ENCODE measurements around the gene PRR12.
"Not testable (repeated sequence)": the region's sequence is repeated elsewhere in the genome, so short reads cannot be mapped to it uniquely, and the experiment has no call there.

The PRR12 gene

GRCh38 chr19:49593233-49594113 is 2.5 kb downstream of the PRR12 start:
- DNase-seq: peak; percentile 87 to 94

- DNase-seq: no peak
These were observed 3.4 kb downstream of the PRR12 start for GRCh38 chr19:49594157-49594992.

DNA sequence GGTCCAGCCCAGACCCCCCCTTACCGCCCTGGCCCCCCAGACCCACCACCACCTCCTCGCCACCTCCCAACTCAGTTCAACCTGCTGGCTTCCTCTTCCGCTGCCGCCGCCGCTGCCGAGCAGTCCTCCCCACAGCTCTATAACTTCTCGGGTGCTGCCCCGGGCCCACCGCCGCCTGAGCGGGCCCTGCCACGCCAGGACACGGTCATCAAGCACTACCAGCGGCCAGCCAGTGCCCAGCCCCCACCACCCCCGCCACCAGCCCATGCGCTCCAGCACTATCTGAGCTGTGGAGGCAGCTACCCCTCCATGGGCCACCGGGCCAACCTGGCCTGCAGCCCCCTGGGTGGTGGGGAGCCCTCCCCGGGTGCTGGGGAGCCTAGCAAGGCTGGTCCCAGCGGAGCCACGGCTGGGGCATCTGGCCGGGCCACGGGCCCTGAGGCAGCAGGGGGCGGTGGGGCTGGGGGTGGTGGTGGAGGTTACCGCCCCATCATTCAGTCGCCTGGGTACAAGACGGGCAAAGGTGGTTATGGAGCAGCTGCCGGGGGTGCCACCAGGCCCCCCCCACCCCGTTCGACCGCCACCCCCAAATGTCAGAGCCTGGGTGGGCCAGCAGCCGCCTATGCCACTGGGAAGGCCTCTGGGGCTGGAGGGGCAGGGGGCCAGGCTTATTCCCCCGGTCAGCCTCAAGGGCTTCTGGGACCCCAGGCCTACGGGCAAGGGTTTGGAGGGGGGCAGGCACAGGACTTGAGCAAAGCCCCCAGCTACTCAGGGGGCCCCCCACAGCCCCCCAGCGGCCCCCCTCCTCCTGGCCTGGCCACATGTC is 4.2 kb downstream of the PRR12 start:
- DNase-seq: no peak

DNA sequence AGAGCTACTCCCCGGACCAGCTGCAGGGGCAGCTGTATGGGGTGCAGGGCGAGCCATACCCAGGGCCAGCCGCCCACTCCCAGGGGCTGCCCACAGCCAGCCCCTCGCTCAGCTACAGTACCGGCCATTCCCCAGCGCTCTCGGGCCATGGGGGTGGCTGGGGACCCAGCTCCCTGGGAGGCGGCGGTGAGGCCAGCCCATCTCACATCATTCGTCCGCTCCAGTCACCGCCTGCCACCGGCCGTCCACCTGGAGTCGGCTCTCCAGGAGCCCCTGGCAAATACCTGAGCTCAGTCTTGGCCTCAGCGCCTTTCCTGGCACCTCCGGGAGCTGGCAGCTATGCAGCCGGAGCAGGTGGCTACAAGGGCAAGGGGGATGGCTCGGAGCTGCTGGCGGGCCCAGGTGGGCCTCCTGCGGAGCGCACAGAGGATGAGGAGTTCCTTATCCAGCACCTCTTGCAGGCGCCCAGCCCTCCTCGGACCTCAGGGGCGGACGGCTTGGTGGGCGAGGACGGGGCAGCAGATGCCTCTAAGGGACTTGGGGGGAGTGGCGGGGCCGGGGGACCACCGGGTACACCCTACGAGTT is 4.9 kb downstream of the PRR12 start:
- no peak for DNase-seq

GRCh38 chr19:49596407-49596806 is 5.4 kb downstream of the PRR12 start:
- no peak for DNase-seq

DNA sequence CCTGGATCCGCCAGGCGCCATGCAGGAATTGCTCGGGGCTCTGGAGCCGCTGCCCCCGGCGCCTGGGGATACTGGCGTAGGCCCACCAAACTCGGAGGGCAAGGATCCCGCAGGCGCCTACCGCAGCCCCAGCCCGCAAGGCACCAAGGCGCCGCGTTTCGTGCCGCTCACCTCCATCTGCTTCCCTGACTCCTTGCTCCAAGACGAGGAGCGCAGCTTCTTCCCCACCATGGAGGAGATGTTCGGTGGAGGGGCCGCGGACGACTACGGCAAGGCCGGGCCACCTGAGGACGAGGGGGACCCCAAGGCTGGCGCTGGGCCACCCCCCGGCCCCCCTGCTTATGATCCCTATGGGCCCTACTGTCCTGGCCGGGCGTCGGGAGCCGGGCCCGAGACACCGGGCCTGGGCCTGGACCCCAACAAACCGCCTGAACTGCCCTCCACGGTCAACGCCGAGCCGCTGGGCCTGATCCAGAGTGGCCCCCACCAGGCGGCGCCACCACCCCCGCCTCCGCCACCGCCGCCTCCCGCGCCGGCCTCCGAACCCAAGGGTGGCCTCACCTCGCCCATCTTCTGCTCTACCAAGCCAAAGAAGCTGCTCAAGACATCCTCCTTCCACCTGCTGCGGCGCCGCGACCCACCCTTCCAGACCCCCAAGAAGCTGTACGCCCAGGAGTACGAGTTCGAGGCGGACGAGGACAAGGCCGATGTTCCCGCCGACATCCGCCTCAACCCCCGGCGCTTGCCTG is 6.1 kb downstream of the PRR12 start:
- DNase-seq: no peak

DNA sequence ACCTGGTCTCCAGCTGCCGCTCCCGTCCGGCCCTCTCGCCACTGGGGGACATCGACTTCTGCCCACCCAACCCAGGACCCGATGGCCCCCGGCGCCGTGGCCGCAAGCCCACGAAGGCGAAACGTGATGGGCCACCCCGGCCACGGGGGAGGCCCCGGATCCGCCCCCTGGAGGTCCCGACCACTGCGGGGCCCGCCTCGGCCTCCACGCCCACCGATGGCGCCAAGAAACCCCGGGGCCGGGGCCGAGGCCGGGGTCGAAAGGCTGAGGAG is 6.7 kb downstream of the PRR12 start:
- DNase-seq: no peak

DNA sequence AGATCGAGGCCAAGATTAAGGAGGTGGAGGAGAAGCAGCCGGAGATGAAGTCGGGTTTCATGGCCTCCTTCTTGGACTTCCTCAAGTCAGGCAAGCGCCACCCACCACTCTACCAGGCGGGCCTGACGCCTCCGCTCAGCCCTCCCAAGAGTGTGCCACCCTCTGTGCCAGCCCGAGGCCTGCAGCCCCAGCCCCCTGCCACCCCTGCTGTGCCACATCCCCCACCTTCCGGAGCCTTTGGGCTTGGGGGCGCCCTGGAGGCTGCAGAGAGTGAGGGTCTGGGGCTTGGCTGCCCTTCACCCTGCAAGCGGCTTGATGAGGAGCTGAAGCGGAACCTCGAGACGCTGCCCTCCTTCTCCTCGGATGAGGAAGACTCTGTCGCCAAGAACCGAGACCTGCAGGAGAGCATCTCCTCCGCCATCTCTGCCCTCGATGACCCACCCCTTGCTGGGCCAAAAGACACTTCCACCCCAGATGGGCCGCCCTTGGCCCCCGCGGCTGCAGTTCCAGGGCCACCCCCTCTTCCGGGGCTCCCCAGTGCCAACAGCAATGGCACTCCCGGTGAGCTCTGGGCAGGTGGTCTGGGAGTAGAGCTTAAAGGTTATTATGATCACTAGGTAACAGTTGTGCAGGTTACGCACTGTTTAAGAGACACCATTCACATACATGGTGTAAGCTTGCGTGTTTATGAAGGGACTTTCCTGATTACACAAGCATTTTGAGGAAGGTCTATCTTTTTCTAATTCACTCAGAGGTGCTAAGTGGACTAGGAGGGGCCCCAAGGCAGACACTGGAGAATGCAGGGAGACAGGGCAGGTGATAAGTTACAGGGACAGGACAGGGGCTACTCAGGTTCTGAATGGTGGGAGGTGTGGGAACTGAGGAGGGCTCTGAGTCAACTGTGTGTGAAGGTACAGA is 8.7 kb downstream of the PRR12 start:
- no peak for DNase-seq

GRCh38 chr19:49601482-49602038 is 10.6 kb downstream of the PRR12 start:
- DNase-seq: no peak

DNA sequence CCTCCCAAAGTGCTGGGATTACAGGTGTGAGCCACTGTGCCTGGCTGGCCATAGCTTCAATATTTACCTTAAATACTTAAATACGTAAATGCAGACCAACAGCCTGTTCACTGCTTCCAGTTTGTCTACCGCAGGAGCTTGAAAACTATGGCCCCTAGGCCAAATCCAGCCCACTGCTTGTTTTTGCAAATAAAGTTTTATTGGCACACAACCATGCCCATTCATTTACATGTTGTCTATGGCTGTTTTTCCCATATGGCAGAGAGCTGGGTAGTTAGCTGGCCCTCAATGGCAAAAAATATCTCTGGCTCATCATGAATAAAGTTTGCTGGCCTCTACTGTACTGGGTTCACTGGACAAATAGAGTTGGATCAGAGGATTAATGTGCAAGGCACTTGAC is 11.8 kb downstream of the PRR12 start:
- DNase-seq: no peak

DNA sequence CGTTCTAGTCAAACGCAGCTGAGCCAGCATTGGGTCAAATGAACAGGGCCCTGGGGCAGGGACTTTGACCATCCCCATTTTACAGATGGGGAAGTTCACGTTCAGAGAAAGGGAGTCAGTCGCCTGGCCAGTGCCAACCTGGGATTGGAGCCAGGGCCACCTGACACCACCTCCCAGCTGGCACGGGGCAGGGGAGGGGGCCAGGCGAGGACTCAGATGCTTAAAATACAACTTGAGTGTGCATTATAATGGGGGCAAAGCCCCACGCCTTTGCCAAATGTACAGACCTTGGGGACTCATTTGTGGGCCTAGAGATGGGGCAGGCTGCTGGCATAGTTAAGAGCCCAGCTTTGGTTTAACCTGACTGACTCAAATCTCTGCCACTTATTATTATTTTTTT is 14.6 kb downstream of the PRR12 start:
- DNase-seq: no peak

DNA sequence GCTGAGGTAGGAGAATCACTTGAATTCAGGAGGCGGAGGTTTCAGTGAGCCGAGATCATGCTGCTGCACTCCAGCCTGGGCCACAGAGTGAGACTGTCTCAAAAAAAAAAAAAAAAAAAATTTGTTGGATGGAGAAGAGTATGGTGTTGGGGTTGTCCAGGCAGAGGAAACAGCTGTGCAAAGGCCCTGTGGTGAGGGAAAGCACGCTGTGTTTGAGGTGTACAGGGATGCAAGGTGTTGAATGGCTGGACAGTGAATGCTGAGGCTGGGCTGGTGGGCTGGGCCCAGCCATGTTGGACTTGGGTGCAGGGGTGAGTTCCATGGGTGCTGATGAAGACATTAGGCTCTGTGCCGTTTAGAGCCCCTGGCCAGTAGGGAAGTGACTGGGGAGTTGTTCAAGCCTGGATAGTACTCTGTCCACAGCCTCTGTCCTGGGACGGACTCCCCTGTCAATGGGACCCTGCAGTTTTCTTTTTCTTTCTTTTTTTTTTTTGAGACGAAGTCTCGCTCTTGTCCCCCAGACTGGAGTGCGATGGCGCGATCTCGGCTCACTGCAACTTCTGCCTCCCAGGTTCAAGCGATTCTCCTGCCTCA is 18.6 kb downstream of the PRR12 start:
- DNase-seq: no peak

GRCh38 chr19:49613374-49613773 is 22.4 kb downstream of the PRR12 start:
- peak; percentile 34 to 75 for DNase-seq

- no peak for DNase-seq
These were observed 23.3 kb downstream of the PRR12 start for GRCh38 chr19:49614096-49614833.

DNA sequence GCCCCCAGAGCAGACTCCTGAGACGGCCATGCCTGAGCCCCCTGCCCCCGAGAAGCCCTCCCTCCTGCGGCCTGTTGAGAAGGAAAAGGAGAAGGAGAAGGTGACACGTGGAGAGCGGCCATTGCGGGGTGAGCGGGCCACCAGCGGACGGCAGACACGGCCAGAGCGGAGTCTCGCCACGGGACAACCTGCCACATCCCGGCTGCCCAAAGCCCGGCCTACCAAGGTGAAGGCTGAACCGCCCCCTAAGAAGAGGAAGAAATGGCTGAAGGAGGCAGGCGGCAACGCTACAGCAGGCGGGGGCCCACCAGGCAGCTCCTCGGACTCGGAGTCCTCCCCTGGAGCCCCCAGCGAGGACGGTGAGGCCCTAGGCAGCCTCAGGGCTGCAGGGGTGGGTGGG is 24.9 kb downstream of the PRR12 start:
- DNase-seq: no peak

DNA sequence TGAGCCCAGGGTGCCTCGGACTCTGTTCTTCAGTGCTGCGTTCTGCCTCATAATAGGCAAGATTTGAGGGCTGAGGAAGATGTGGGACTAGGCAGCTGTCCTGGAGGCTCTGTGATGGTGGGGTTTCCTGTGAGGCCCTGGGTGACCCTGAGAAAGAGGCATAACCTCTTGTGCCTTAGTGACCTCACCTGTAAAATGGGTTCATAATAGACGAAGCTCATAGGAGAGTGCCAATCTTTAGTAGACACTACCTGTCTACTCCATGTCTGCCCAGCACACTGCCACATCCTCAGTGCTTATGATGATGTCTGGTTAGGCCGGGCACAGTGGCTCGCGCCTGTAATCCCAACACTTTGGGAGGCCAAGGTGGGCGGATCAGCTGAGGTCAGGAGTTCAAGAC is 25.6 kb downstream of the PRR12 start:
- DNase-seq: no peak

DNA sequence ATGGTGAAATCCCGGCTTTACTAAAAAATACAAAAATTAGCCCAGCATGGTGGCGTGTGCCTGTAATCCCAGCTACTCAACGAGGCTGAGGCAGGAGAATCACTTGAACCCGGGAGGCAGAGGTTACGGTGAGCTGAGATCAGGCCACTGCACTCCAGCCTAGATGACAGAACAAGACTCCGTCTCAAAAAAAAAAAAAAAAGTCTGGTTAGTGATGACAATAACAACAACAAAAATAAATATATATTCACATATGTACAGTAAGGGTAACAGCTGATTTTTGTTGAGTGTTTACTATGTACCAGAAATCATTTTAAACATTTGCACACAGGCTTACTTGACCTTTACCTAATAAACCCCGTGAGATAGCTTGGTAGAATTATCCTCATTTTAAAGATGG is 26.0 kb downstream of the PRR12 start:
- no peak for DNase-seq

DNA sequence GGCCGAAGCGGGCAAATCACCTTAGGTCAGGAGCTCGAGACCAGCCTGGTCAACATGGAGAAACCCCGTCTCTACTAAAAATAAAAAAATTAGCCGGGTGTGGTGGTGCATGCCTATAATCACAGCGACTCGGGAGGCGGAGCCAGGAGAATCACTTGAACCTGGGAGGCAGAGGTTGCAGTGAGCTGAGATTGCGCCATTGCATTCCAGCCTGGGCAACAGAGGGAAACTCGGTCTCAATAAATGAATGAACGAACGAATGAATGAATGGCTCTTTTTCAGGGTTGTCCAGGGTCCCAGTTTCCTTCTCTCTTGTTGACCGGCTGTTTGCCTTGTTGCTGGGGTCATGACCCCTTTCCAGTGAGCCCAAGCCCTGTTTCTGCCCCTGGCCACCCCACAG is 26.9 kb downstream of the PRR12 start:
- not testable (repeated sequence) for DNase-seq

Data from NCI-H2081 (cell line).